Measurements from ENCODE around the gene SPOP. TPM values are rescaled to one million over a fixed set of nuclear protein-coding genes. Genes with fewer than 3 reads are reported as not detected.

SPOP gene
- total and polyA plus RNA-seq, 9 of the 15 experiments (the other 6 are each of a cell fraction or from before 2014, with no cell fraction given), result 34.2 to 65.9 (median 39.7) TPM

DNA sequence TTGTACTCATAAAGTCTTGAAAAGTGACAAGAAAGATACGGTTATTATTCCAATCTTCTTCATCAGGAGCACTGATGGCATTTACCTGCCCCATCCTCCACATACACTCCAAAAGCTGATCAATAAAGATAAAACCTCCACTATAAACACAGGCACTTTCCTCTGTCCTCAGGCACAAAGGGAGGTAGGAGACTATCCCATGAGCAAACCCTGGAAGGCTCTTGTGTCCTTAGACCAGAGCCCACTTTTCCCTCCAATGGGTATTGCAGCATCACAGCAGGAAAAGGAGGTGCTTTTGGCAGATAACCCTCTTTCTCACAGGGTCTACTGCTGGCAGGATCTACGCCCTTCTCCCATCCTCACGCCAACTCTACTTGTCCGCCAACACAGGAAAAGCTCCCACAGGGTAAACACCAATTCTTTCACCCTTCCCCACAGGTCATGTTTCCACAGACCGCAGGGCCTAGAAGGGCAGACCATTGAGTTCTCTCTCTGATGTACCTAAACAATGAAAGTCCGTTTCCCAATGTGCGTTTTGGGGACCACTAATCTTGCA, 73.5 kb downstream of the SPOP start (continued):
- TF ChIP-seq ZNF174 (CRISPR knock-in tag; IDR thresholded peaks at IDR 0.05), result no peak
- no peak for TF ChIP-seq MEIS2 (IDR thresholded peaks at IDR 0.05; ENCODE audit: partially characterized antibody)
- TF ChIP-seq CBX1 (IDR thresholded peaks at IDR 0.05; ENCODE audit: low read depth), result no peak

DNA sequence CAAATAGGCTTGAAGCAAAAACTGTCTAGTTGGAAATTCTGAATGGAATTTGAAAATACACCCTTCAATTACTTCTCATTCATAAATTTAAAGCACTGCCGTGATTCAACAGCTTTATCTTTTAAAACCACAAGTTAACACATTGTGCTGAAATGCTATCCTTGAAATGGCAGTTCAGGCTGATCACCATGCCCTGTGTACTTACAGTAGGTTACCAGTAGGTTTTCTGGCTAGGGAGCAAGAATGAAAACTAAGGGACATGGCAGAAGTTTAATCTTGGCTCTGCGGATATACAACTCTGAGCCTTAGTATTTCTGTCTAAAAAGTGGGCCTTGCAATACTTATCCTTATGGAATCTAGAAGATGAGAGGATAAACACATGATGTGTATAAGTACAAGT, 74.2 kb downstream of the SPOP start:
- peaks cover 82% of the 10 kb centered on the region for H3K36me3 ChIP-seq (ENCODE audit: control insufficient read depth, insufficient read depth, low read length)
- no peaks in the 10 kb centered on the region for H3K4me1 ChIP-seq (replicated peaks in 1 of 2; ENCODE audit: control insufficient read depth in 2 of 2, insufficient read depth in 2 of 2, low read length in 2 of 2)
- in situ Hi-C loops (cut with MboI) (no loop called here), intact Hi-C loops (cut with micrococcal nuclease) (no loop called here)
- H3K79me2 ChIP-seq (ENCODE audit: control insufficient read depth, insufficient read depth, low read length), result no peaks in the 10 kb centered on the region
- FAIRE-seq, result no peak
- H3K9ac ChIP-seq (ENCODE audit: insufficient read depth in 1 of 2, low read depth in 2 of 2, low read length in 2 of 2), result no peak overlapping the region
- ChIA-PET POLR2A (interaction anchor here (0.7 to 2.4 kb wide), 5 partner anchors 9 to 31 kb away, joined by 3 to 5 read pairs (median 3); no protein-coding TSS in a partner anchor), CTCF (ENCODE audit: low intra/inter-chr PET ratio) (no interaction called here)
- H3K27me3 ChIP-seq (ENCODE audit: control insufficient read depth in 2 of 2, insufficient read depth in 2 of 2, low read length in 2 of 2), result no peaks in the 10 kb centered on the region
- WGBS (ENCODE audit: insufficient coverage, low coverage, missing lambda C conversion rate), result 67% methylated on average over 2 of the region's 2 CpGs
- TF ChIP-seq ESRRB (CRISPR knock-in tag; IDR thresholded peaks at IDR 0.05; ENCODE audit: borderline replicate concordance), result no peak
- no peak for TF ChIP-seq TEAD2 (tag; IDR thresholded peaks at IDR 0.05)
- no peak for TF ChIP-seq KAT7 (CRISPR knock-in tag; IDR thresholded peaks at IDR 0.05; ENCODE audit: borderline replicate concordance)
- TF ChIP-seq ETV1 (tag; conservative IDR thresholded peaks at IDR 0.05; ENCODE audit: low read depth), result no peak
- TF ChIP-seq, protein P1, sequence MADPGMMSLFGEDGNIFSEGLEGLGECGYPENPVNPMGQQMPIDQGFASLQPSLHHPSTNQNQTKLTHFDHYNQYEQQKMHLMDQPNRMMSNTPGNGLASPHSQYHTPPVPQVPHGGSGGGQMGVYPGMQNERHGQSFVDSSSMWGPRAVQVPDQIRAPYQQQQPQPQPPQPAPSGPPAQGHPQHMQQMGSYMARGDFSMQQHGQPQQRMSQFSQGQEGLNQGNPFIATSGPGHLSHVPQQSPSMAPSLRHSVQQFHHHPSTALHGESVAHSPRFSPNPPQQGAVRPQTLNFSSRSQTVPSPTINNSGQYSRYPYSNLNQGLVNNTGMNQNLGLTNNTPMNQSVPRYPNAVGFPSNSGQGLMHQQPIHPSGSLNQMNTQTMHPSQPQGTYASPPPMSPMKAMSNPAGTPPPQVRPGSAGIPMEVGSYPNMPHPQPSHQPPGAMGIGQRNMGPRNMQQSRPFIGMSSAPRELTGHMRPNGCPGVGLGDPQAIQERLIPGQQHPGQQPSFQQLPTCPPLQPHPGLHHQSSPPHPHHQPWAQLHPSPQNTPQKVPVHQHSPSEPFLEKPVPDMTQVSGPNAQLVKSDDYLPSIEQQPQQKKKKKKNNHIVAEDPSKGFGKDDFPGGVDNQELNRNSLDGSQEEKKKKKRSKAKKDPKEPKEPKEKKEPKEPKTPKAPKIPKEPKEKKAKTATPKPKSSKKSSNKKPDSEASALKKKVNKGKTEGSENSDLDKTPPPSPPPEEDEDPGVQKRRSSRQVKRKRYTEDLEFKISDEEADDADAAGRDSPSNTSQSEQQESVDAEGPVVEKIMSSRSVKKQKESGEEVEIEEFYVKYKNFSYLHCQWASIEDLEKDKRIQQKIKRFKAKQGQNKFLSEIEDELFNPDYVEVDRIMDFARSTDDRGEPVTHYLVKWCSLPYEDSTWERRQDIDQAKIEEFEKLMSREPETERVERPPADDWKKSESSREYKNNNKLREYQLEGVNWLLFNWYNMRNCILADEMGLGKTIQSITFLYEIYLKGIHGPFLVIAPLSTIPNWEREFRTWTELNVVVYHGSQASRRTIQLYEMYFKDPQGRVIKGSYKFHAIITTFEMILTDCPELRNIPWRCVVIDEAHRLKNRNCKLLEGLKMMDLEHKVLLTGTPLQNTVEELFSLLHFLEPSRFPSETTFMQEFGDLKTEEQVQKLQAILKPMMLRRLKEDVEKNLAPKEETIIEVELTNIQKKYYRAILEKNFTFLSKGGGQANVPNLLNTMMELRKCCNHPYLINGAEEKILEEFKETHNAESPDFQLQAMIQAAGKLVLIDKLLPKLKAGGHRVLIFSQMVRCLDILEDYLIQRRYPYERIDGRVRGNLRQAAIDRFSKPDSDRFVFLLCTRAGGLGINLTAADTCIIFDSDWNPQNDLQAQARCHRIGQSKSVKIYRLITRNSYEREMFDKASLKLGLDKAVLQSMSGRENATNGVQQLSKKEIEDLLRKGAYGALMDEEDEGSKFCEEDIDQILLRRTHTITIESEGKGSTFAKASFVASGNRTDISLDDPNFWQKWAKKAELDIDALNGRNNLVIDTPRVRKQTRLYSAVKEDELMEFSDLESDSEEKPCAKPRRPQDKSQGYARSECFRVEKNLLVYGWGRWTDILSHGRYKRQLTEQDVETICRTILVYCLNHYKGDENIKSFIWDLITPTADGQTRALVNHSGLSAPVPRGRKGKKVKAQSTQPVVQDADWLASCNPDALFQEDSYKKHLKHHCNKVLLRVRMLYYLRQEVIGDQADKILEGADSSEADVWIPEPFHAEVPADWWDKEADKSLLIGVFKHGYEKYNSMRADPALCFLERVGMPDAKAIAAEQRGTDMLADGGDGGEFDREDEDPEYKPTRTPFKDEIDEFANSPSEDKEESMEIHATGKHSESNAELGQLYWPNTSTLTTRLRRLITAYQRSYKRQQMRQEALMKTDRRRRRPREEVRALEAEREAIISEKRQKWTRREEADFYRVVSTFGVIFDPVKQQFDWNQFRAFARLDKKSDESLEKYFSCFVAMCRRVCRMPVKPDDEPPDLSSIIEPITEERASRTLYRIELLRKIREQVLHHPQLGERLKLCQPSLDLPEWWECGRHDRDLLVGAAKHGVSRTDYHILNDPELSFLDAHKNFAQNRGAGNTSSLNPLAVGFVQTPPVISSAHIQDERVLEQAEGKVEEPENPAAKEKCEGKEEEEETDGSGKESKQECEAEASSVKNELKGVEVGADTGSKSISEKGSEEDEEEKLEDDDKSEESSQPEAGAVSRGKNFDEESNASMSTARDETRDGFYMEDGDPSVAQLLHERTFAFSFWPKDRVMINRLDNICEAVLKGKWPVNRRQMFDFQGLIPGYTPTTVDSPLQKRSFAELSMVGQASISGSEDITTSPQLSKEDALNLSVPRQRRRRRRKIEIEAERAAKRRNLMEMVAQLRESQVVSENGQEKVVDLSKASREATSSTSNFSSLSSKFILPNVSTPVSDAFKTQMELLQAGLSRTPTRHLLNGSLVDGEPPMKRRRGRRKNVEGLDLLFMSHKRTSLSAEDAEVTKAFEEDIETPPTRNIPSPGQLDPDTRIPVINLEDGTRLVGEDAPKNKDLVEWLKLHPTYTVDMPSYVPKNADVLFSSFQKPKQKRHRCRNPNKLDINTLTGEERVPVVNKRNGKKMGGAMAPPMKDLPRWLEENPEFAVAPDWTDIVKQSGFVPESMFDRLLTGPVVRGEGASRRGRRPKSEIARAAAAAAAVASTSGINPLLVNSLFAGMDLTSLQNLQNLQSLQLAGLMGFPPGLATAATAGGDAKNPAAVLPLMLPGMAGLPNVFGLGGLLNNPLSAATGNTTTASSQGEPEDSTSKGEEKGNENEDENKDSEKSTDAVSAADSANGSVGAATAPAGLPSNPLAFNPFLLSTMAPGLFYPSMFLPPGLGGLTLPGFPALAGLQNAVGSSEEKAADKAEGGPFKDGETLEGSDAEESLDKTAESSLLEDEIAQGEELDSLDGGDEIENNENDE (IDR thresholded peaks at IDR 0.05; ENCODE audit: low read depth, low read length), result no peak
- no peak for TF ChIP-seq NELFE (IDR thresholded peaks at IDR 0.05; ENCODE audit: insufficient read depth, insufficient read length)
- TF ChIP-seq SRF (CRISPR knock-in tag; IDR thresholded peaks at IDR 0.05), result no peak
- BruUV-seq (replicated peaks), result no TSS peak
- H3K9me3 ChIP-seq (replicated peaks; ENCODE audit: control insufficient read depth, insufficient read depth, low read depth, low read length), result no peaks in the 10 kb centered on the region
- no peak for ATAC-seq
- H4K20me1 ChIP-seq (replicated peaks; ENCODE audit: control insufficient read depth, insufficient read depth, low read length), result no peaks in the 10 kb centered on the region
- no peaks in the 10 kb centered on the region for H3K9me1 ChIP-seq (ENCODE audit: control insufficient read depth, insufficient read depth, low read length)
- no peak for DNase-seq (ENCODE audit: extremely low read depth in 1 of 4, low spot score in 3 of 4)
- H3K4me2 ChIP-seq (ENCODE audit: insufficient read depth, low read length), result no peak overlapping the region
- H3K27ac ChIP-seq (ENCODE audit: extremely low read depth, low read depth, low read length), result no peak overlapping the region
- H3K4me3 ChIP-seq, result no peak overlapping the region
- H2AFZ ChIP-seq (ENCODE audit: low read depth, low read length), result no peak overlapping the region
